ENCODE measurements around the gene EXOC3L1. TPM values are rescaled to one million over a fixed set of nuclear protein-coding genes. Genes with fewer than 3 reads are reported as not detected.
A peak's percentile ranks its signal among the peaks of the same experiment; 100 is the strongest.

The EXOC3L1 gene
- total RNA-seq, 2 experiments from 2014 or later = not detected

DNA sequence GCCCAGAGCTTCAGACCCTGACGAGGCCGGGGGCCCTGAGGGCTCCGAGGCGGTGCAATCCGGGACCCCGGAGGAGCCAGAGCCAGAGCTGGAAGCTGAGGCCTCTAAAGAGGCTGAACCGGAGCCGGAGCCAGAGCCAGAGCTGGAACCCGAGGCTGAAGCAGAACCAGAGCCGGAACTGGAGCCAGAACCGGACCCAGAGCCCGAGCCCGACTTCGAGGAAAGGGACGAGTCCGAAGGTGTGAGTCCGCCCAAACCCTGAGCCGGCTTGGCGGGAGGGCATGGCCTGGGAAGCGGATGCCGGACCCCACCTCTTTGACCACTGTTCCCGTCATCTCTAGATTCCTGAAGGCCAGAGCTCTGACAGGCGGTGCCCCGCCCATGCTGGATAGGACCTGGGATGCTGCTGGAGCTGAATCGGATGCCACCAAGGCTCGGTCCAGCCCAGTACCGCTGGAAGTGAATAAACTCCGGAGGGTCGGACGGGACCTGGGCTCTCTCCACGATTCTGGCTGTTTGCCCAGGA is 15.2 kb downstream of the EXOC3L1 start:
- ChIA-PET CTCF (ENCODE audit: unreplicated experiment) (no interaction called here), POLR2A (interaction anchor here (0.7 to 1.0 kb wide), 2 partner anchors 14 to 222 kb away, joined by 3 to 4 read pairs; no protein-coding TSS in a partner anchor)
- intact Hi-C loops (cut with micrococcal nuclease; ENCODE audit: unreplicated experiment) = no loop called here
- Histone ChIP-seq H3K79me2 (ENCODE audit: insufficient read depth, low read depth, low read length) (no peaks in the 10 kb centered on the region), H3K4me3 (ENCODE audit: low read depth, low read length, poor library complexity, severe bottlenecking) (no peak overlapping the region), H3K9me3 (ENCODE audit: low read length) (no peaks in the 10 kb centered on the region), H3K9me2 (ENCODE audit: insufficient read depth, low read length) (no peaks in the 10 kb centered on the region), H3K4me1 (ENCODE audit: insufficient read depth, low read length, poor library complexity, severe bottlenecking) (peaks cover 32% of the 10 kb centered on the region), H3K4me2 (ENCODE audit: low read length) (peak overlapping the region; percentile 65), H3K36me3 (ENCODE audit: insufficient read depth, low read length) (no peaks in the 10 kb centered on the region), H3K27ac (ENCODE audit: low read depth, low read length, poor library complexity, severe bottlenecking) (no peak overlapping the region), H2AFZ (ENCODE audit: low read length) (no peak overlapping the region), H4K20me1 (ENCODE audit: insufficient read depth, low read length) (no peaks in the 10 kb centered on the region)
- BruUV-seq (replicated peaks) = no TSS peak
- DNase-seq (ENCODE audit: low spot score) = no peak
- TF ChIP-seq, protein P1, sequence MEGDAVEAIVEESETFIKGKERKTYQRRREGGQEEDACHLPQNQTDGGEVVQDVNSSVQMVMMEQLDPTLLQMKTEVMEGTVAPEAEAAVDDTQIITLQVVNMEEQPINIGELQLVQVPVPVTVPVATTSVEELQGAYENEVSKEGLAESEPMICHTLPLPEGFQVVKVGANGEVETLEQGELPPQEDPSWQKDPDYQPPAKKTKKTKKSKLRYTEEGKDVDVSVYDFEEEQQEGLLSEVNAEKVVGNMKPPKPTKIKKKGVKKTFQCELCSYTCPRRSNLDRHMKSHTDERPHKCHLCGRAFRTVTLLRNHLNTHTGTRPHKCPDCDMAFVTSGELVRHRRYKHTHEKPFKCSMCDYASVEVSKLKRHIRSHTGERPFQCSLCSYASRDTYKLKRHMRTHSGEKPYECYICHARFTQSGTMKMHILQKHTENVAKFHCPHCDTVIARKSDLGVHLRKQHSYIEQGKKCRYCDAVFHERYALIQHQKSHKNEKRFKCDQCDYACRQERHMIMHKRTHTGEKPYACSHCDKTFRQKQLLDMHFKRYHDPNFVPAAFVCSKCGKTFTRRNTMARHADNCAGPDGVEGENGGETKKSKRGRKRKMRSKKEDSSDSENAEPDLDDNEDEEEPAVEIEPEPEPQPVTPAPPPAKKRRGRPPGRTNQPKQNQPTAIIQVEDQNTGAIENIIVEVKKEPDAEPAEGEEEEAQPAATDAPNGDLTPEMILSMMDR (conservative IDR thresholded peaks at IDR 0.05; ENCODE audit: low read length) = no peak
- TF ChIP-seq EZH2phosphoT487 (IDR thresholded peaks at IDR 0.05; ENCODE audit: borderline replicate concordance, low read depth, low read length) = no peak

DNA sequence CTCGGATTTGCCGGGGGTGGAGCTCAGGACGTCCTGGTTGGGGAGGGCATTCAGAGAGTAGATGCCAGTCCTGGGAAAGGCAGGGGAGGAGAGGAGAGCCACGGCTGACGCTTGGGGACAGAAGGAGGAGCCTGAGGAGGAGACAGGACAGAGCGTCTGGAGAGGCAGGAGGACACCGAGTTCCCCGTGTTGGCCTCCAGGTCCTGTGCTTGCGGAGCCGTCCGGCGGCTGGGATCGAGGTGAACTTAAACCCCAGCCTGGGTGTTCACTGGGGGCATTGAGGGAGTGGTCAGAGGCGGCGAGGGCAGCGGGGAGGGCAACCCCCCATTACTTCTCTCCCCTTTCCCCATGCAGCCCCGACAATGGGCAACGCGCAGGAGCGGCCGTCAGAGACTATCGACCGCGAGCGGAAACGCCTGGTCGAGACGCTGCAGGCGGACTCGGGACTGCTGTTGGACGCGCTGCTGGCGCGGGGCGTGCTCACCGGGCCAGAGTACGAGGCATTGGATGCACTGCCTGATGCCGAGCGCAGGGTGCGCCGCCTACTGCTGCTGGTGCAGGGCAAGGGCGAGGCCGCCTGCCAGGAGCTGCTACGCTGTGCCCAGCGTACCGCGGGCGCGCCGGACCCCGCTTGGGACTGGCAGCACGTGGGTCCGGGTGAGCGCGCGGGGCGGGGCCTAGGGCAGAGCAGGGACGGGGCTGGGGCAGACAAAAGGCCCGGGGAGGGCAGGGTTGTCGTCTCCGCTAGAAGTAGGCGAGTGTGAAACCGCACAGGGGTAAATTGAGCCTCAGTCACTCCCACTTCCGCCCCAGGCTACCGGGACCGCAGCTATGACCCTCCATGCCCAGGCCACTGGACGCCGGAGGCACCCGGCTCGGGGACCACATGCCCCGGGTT is 15.9 kb downstream of the EXOC3L1 start:
- H3K4me2 ChIP-seq (ENCODE audit: low read length) = peak overlapping the region; percentile 65
- no peaks in the 10 kb centered on the region for H3K79me2 ChIP-seq (ENCODE audit: insufficient read depth, low read depth, low read length)
- BruUV-seq (replicated peaks) = no TSS peak
- H3K9me3 ChIP-seq (ENCODE audit: low read length) = no peaks in the 10 kb centered on the region
- no peaks in the 10 kb centered on the region for H3K36me3 ChIP-seq (ENCODE audit: insufficient read depth, low read length)
- ChIA-PET POLR2A (interaction anchor here (0.6 to 1.0 kb wide), 2 partner anchors 119 to 221 kb away, joined by 4 to 6 read pairs; no protein-coding TSS in a partner anchor), CTCF (ENCODE audit: unreplicated experiment) (no interaction called here)
- peaks cover 32% of the 10 kb centered on the region for H3K4me1 ChIP-seq (ENCODE audit: insufficient read depth, low read length, poor library complexity, severe bottlenecking)
- no peak overlapping the region for H2AFZ ChIP-seq (ENCODE audit: low read length)
- intact Hi-C loops (cut with micrococcal nuclease; ENCODE audit: unreplicated experiment) = no loop called here
- no peaks in the 10 kb centered on the region for H3K9me2 ChIP-seq (ENCODE audit: insufficient read depth, low read length)
- TF ChIP-seq, protein P1 (conservative IDR thresholded peaks at IDR 0.05; ENCODE audit: low read length) = 0 out of 2 replicates have a peak, but pooled peaks have one; percentile 10
- TF ChIP-seq EZH2phosphoT487 (IDR thresholded peaks at IDR 0.05; ENCODE audit: borderline replicate concordance, low read depth, low read length) = no peak
- no peaks in the 10 kb centered on the region for H4K20me1 ChIP-seq (ENCODE audit: insufficient read depth, low read length)
- DNase-seq (ENCODE audit: low spot score) = peak; percentile 35
- H3K4me3 ChIP-seq (ENCODE audit: low read depth, low read length, poor library complexity, severe bottlenecking) = peak overlapping the region; percentile 31
- no peak overlapping the region for H3K27ac ChIP-seq (ENCODE audit: low read depth, low read length, poor library complexity, severe bottlenecking)

Data from OCI-LY7 (cell line).